ENCODE data around the gene THEMIS2. TPM values are rescaled to one million over a fixed set of nuclear protein-coding genes. Genes with fewer than 3 reads are reported as not detected.
A peak's percentile ranks its signal among the peaks of the same experiment; 100 is the strongest.
"Not testable (repeated sequence)": the region's sequence is repeated elsewhere in the genome, so short reads cannot be mapped to it uniquely, and the experiment has no call there.

THEMIS2 gene
- 10 to 100 TPM; 12.4 to 15.6 TPM for total RNA-seq
- 63.3 TPM for polyA plus RNA-seq

- peak within 1 kb of the TSS; percentile 74 for H3K27ac ChIP-seq (ENCODE audit: low read depth, low read length)
- POLR2A ChIA-PET: interaction anchor here (1.0 kb wide), 1 partner anchor 15 kb away, joined by 4 read pairs; no protein-coding TSS in a partner anchor
- peak within 1 kb of the TSS; percentile 95 for H3K4me3 ChIP-seq (ENCODE audit: low read length)
- no peaks in the 10 kb centered on the region for H3K27me3 ChIP-seq (ENCODE audit: insufficient read depth, low read length, poor library complexity, severe bottlenecking)
- H3K27ac Mint-ChIP-seq: peak within 1 kb of the TSS; percentile 42 to 97 (median 93)
- peaks cover 36 to 63% (median 47%) of the 10 kb centered on the region in 3 donors for H3K4me1 Mint-ChIP-seq
- H3K9me3 Mint-ChIP-seq: no peaks in the 10 kb centered on the region
- peak; percentile 62 to 86 (median 74) for DNase-seq
- peak within 1 kb of the TSS; percentile 86 to 100 (median 98) for H3K4me3 Mint-ChIP-seq
- peaks cover 0 to 19% (median 0%) of the 10 kb centered on the region in 3 donors for H3K36me3 Mint-ChIP-seq
- peaks cover 54% of the 10 kb centered on the region for H3K4me1 ChIP-seq (ENCODE audit: insufficient read depth, low read length)
- CTCF ChIA-PET: interaction anchor here (1.6 kb wide), 1 partner anchor 107 kb away, joined by 3 read pairs; no protein-coding TSS in a partner anchor
- H3K9me3 ChIP-seq (ENCODE audit: low read length): no peaks in the 10 kb centered on the region
- H3K27me3 Mint-ChIP-seq: no peaks in the 10 kb centered on the region
- peaks cover 8% of the 10 kb centered on the region for H3K36me3 ChIP-seq (ENCODE audit: insufficient read depth, low read length)
These were observed at the start of gene THEMIS2 for GRCh38 chr1:27872059-27872801. Gene THEMIS2, plus strand, starts transcription at chr1:27872544. Its CDS starts 28 bp downstream, at chr1:27872572.

DNA sequence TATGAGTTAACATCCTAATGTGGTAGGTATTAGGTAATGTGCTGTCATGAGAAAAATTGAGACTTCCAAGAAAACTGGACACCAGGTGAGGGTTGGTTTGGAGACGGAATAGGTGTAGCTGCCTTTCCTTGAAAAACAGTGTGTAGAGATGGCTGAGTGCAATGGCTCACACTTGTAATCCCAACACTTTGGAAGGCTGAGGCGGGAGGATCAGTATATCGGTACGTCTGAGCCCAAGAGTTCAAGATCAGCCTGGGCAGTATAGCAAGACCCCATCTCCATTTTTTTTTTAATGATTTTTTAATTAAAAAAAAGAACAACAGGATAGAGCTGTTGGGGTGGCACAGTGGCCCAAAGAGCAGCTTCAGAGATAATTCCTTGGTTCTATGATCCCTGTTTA is 48.6 kb upstream of the THEMIS2 start:
- no peak for DNase-seq
- no peak overlapping the region for H3K27ac ChIP-seq (ENCODE audit: low read depth, low read length)
- Mint-ChIP-seq H3K9me3 (no peaks in the 10 kb centered on the region), H3K27ac (peak overlapping the region in 2 of 8 donors; percentile 1 to 17), H3K4me1 (no peaks in the 10 kb centered on the region), H3K27me3 (no peaks in the 10 kb centered on the region), H3K4me3 (no peak overlapping the region), H3K36me3 (peaks cover 0 to 41% (median 8%) of the 10 kb centered on the region in 3 donors)
- H3K9me3 ChIP-seq (ENCODE audit: low read length): no peaks in the 10 kb centered on the region
- H3K4me3 ChIP-seq (ENCODE audit: low read length): no peak overlapping the region
- H3K4me1 ChIP-seq (ENCODE audit: insufficient read depth, low read length): no peaks in the 10 kb centered on the region
- POLR2A ChIA-PET: no interaction called here
- CTCF ChIA-PET: no interaction called here
- H3K36me3 ChIP-seq (ENCODE audit: insufficient read depth, low read length): peaks cover 19% of the 10 kb centered on the region
- no peaks in the 10 kb centered on the region for H3K27me3 ChIP-seq (ENCODE audit: insufficient read depth, low read length, poor library complexity, severe bottlenecking)

- no peaks in the 10 kb centered on the region for H3K4me1 ChIP-seq (ENCODE audit: insufficient read depth, low read length)
- H3K4me1 Mint-ChIP-seq: no peaks in the 10 kb centered on the region
These were observed 47.9 kb upstream of the THEMIS2 start for GRCh38 chr1:27824411-27824810.

GRCh38 chr1:27829339-27829960 is 42.9 kb upstream of the THEMIS2 start:
- H3K27ac ChIP-seq (ENCODE audit: low read depth, low read length): peak overlapping the region; percentile 84
- peak overlapping the region; percentile 6 for H3K4me3 ChIP-seq (ENCODE audit: low read length)
- CTCF ChIA-PET: interaction anchor here (0.8 to 1.4 kb wide), 2 partner anchors 12 to 158 kb away, joined by 3 to 4 read pairs; partner anchors contain the start of gene IFI6
- Mint-ChIP-seq H3K27ac (peak overlapping the region in 6 of 8 donors; percentile 54 to 99 (median 84)), H3K4me3 (peak overlapping the region; percentile 91 to 99 (median 94)), H3K36me3 (peaks cover 0 to 30% (median 2%) of the 10 kb centered on the region in 3 donors), H3K4me1 (peaks cover 20 to 37% (median 30%) of the 10 kb centered on the region in 3 donors)
- DNase-seq; H3K27me3 Mint-ChIP-seq; H3K9me3 ChIP-seq (ENCODE audit: low read length); H3K36me3 ChIP-seq (ENCODE audit: insufficient read depth, low read length); H3K9me3 Mint-ChIP-seq; H3K27me3 ChIP-seq (ENCODE audit: insufficient read depth, low read length, poor library complexity, severe bottlenecking): not testable (repeated sequence)
- POLR2A ChIA-PET: interaction anchor here (1.3 kb wide), 1 partner anchor 57 kb away, joined by 11 read pairs; the partner anchor contains the start of gene STX12
- peaks cover 26% of the 10 kb centered on the region for H3K4me1 ChIP-seq (ENCODE audit: insufficient read depth, low read length)

More at GRCh38 chr1:27824411-27824810, 47.9 kb upstream of the THEMIS2 start:
- ChIA-PET CTCF (no interaction called here), POLR2A (no interaction called here)
- H3K4me3 ChIP-seq (ENCODE audit: low read length): no peak overlapping the region
- Mint-ChIP-seq H3K27me3 (no peaks in the 10 kb centered on the region), H3K9me3 (no peaks in the 10 kb centered on the region), H3K36me3 (peaks cover 0 to 38% (median 5%) of the 10 kb centered on the region in 3 donors), H3K4me3 (no peak overlapping the region), H3K27ac (peak overlapping the region in 1 of 8 donors; percentile 17)
- H3K36me3 ChIP-seq (ENCODE audit: insufficient read depth, low read length): peaks cover 17% of the 10 kb centered on the region
- no peak overlapping the region for H3K27ac ChIP-seq (ENCODE audit: low read depth, low read length)
- no peaks in the 10 kb centered on the region for H3K27me3 ChIP-seq (ENCODE audit: insufficient read depth, low read length, poor library complexity, severe bottlenecking)
- no peak for DNase-seq
- H3K9me3 ChIP-seq (ENCODE audit: low read length): no peaks in the 10 kb centered on the region

DNA sequence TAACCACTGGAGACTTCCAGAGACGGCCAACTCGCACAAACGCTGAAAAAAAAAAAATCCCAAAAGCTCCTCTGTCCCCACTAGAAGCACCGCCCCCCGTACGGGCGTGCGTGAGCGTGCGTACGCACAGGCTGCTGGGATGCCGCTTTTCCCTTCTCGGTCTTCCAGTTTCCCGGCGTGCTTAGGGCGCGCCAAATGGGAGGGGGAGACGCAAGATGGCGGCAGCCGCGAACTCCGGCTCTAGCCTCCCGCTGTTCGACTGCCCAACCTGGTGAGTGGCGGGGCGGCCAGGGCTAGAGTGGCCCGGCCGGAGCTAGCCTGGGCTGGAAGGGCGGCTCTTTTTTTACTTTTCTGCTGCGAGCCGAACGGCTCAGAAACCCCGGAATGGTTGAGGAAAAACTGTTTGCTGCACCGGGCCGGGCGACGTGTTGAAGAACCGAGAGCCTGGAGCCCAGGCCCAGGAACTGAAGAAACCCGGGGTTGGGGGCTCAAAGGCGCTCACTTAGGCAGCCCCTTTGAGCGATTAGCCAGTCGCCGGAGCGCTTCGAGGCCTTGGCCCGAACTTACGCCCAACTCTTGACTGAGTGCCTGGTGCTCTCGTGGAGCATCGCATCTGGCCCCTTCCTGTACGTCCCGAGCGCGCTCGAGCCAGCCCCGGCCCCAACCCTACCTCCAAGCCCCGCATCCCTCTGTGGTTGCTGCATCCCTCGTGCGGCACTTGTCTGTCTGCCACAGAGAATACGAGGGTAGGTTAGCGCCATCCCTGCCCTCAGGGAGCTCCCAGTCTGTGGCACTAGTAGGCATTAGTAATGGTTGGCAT is 41.5 kb upstream of the THEMIS2 start, which contains the start of gene PPP1R8:
TSS of gene PPP1R8 (plus strand) at position 162 of the 820 bp plus-strand sequence. CDS start at position 216, 54 bp downstream.
- H3K36me3 ChIP-seq (ENCODE audit: insufficient read depth, low read length): no peaks in the 10 kb centered on the region
- no peaks in the 10 kb centered on the region for H3K9me3 ChIP-seq (ENCODE audit: low read length)
- H3K27ac Mint-ChIP-seq: peak within 1 kb of the TSS; percentile 84 to 99 (median 94)
- H3K36me3 Mint-ChIP-seq: peaks cover 0 to 43% (median 3%) of the 10 kb centered on the region in 3 donors
- ChIA-PET CTCF (interaction anchor here (1.0 to 1.4 kb wide), 2 partner anchors 13 to 149 kb away, joined by 3 to 4 read pairs; no protein-coding TSS in a partner anchor), POLR2A (interaction anchor here (0.6 to 1.5 kb wide), 4 partner anchors 58 to 436 kb away, joined by 3 to 11 read pairs (median 8); partner anchors contain the start of genes FAM76A, STX12 and XKR8)
- peak within 1 kb of the TSS; percentile 74 for H3K4me3 ChIP-seq (ENCODE audit: low read length)
- H3K4me1 Mint-ChIP-seq: peaks cover 26 to 50% (median 37%) of the 10 kb centered on the region in 3 donors
- peak within 1 kb of the TSS; percentile 84 for H3K27ac ChIP-seq (ENCODE audit: low read depth, low read length)
- H3K4me1 ChIP-seq (ENCODE audit: insufficient read depth, low read length): peaks cover 33% of the 10 kb centered on the region
- peak; percentile 76 to 89 (median 83) for DNase-seq
- H3K4me3 Mint-ChIP-seq: peak within 1 kb of the TSS; percentile 91 to 99 (median 94)
- H3K9me3 Mint-ChIP-seq: no peaks in the 10 kb centered on the region
- H3K27me3 Mint-ChIP-seq: no peaks in the 10 kb centered on the region
- no peaks in the 10 kb centered on the region for H3K27me3 ChIP-seq (ENCODE audit: insufficient read depth, low read length, poor library complexity, severe bottlenecking)

- ChIA-PET POLR2A (interaction anchor here (1.5 kb wide), 1 partner anchor 106 kb away, joined by 11 read pairs; the partner anchor contains the start of gene FAM76A), CTCF (interaction anchor here (1.0 kb wide), 1 partner anchor 148 kb away, joined by 4 read pairs; no protein-coding TSS in a partner anchor)
- H3K4me1 Mint-ChIP-seq: peaks cover 28 to 55% (median 41%) of the 10 kb centered on the region in 3 donors
- peaks cover 0 to 49% (median 4%) of the 10 kb centered on the region in 3 donors for H3K36me3 Mint-ChIP-seq
- peak overlapping the region; percentile 91 to 99 (median 94) for H3K4me3 Mint-ChIP-seq
- Histone ChIP-seq H3K27me3 (ENCODE audit: insufficient read depth, low read length, poor library complexity, severe bottlenecking) (no peaks in the 10 kb centered on the region), H3K36me3 (ENCODE audit: insufficient read depth, low read length) (no peaks in the 10 kb centered on the region), H3K4me1 (ENCODE audit: insufficient read depth, low read length) (peaks cover 33% of the 10 kb centered on the region), H3K9me3 (ENCODE audit: low read length) (no peaks in the 10 kb centered on the region), H3K4me3 (ENCODE audit: low read length) (peak overlapping the region; percentile 74), H3K27ac (ENCODE audit: low read depth, low read length) (peak overlapping the region; percentile 84)
- H3K9me3 Mint-ChIP-seq: no peaks in the 10 kb centered on the region
- peak overlapping the region in 7 of 8 donors; percentile 84 to 99 (median 94) for H3K27ac Mint-ChIP-seq
- H3K27me3 Mint-ChIP-seq: no peaks in the 10 kb centered on the region
- DNase-seq: no peak
These were observed 40.6 kb upstream of the THEMIS2 start for GRCh38 chr1:27831568-27832410.

All from CD8-positive, alpha-beta memory T cell (primary cell).